Loucy (cell line): ENCODE data around the gene PIGX.
A peak's percentile ranks its signal among the peaks of the same experiment; 100 is the strongest.

Experiments used
- H2AFZ ChIP-seq: fragments of 200-600 bp; sonication (generic); 2 replicates; pipeline ENCODE4 v1.6.0; 2016; ENCODE audit warnings: antibody characterized with exemption, mild to moderate bottlenecking, low read length, moderate library complexity
- H3F3A ChIP-seq: fragments of 200-600 bp; 2 replicates; pipeline ENCODE4 v1.6.0; 2016; ENCODE audit warnings: antibody characterized with exemption, low read depth, mild to moderate bottlenecking
- H3K27me3 ChIP-seq: fragments of 200-600 bp; sonication (generic); 2 replicates; pipeline ENCODE4 v1.6.1; 2014; ENCODE audit warnings: low read length, mild to moderate bottlenecking; ENCODE audit not compliant: insufficient read depth, poor library complexity, severe bottlenecking
- H3K36me3 ChIP-seq: fragments of 200-600 bp; sonication (generic); 2 replicates; pipeline ENCODE4 v1.6.1; 2016; ENCODE audit warnings: low read length; ENCODE audit not compliant: insufficient read depth
- H3K4me1 ChIP-seq: fragments of 200-600 bp; sonication (generic); 2 replicates; pipeline ENCODE4 v1.5.1; 2014; ENCODE audit warnings: low read length, mild to moderate bottlenecking; ENCODE audit not compliant: insufficient read depth, poor library complexity, severe bottlenecking
- H3K4me2 ChIP-seq: fragments of 200-600 bp; sonication (generic); 2 replicates; pipeline ENCODE4 v1.6.0; 2014; ENCODE audit warnings: antibody characterized with exemption, low read length, low read depth, mild to moderate bottlenecking; ENCODE audit not compliant: poor library complexity, severe bottlenecking
- H3K4me3 ChIP-seq: fragments of 200-600 bp; sonication (generic); 2 replicates; pipeline ENCODE4 v1.5.1; 2014; ENCODE audit warnings: low read length, mild to moderate bottlenecking, mixed read lengths; ENCODE audit not compliant: poor library complexity, severe bottlenecking
- H3K79me2 ChIP-seq: fragments of 200-600 bp; sonication (generic); 2 replicates; pipeline ENCODE4 v1.6.1; 2014; ENCODE audit warnings: low read length; ENCODE audit not compliant: insufficient read depth
- H3K9ac ChIP-seq: fragments of 200-600 bp; sonication (generic); 2 replicates; pipeline ENCODE4 v1.6.0; 2014; ENCODE audit warnings: mild to moderate bottlenecking, low read depth, low read length, moderate library complexity; ENCODE audit not compliant: poor library complexity, severe bottlenecking
- H3K9me2 ChIP-seq: fragments of 200-600 bp; sonication (generic); replicated peaks from 2 replicates; pipeline ENCODE4 v1.6.1; 2016; ENCODE audit warnings: low read depth, low read length, mixed read lengths
- H3K9me3 ChIP-seq: fragments of 200-600 bp; sonication (generic); 2 replicates; pipeline ENCODE4 v1.6.1; 2014; ENCODE audit warnings: mild to moderate bottlenecking, antibody characterized with exemption, low read length, low read depth; ENCODE audit not compliant: insufficient read depth
- H4K20me1 ChIP-seq: fragments of 200-600 bp; sonication (generic); 2 replicates; pipeline ENCODE4 v1.6.0; 2014; ENCODE audit warnings: antibody characterized with exemption, low read length, mild to moderate bottlenecking; ENCODE audit not compliant: insufficient read depth, poor library complexity, severe bottlenecking
- EZH2phosphoT487 ChIP-seq: fragments of 200-600 bp; IDR thresholded peaks from 2 replicates; pipeline ENCODE4 v1.6.1; 2018; ENCODE audit warnings: antibody characterized with exemption, mild to moderate bottlenecking, moderate library complexity, borderline replicate concordance
- TF ChIP-seq, protein P1 (sequence below): fragments of 200-600 bp; sonication (generic); conservative IDR thresholded peaks from 2 replicates; pipeline ENCODE4 v1.5.1; 2014; ENCODE audit warnings: mild to moderate bottlenecking, antibody characterized with exemption, low read length

Gene PIGX

DNA sequence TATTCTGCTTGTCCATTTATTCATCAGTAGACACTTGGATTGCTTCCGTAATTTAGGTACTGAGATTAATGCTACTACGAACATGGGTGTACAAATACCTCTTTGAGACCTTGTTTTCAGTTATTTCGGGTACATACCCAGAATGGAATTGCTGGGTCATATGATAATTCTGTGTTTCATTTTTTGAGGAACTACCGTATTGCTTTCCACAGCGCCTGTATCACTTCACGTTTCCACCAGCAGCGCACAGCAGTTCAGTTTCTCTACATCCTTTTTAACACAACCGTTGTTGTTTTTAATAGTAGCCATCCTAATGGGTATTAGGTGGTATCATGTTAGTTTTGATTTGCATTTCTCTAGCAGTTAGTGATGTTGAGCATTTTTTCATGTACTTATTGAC is 36.9 kb downstream of the PIGX start:
- no peak overlapping the region for H2AFZ ChIP-seq
- peaks cover 99% of the 10 kb centered on the region for H3K79me2 ChIP-seq
- no peaks in the 10 kb centered on the region for H3K27me3 ChIP-seq
- no peaks in the 10 kb centered on the region for H3F3A ChIP-seq
- no peaks in the 10 kb centered on the region for H3K9me2 ChIP-seq
- no peak for TF ChIP-seq EZH2phosphoT487
- TF ChIP-seq, protein P1, sequence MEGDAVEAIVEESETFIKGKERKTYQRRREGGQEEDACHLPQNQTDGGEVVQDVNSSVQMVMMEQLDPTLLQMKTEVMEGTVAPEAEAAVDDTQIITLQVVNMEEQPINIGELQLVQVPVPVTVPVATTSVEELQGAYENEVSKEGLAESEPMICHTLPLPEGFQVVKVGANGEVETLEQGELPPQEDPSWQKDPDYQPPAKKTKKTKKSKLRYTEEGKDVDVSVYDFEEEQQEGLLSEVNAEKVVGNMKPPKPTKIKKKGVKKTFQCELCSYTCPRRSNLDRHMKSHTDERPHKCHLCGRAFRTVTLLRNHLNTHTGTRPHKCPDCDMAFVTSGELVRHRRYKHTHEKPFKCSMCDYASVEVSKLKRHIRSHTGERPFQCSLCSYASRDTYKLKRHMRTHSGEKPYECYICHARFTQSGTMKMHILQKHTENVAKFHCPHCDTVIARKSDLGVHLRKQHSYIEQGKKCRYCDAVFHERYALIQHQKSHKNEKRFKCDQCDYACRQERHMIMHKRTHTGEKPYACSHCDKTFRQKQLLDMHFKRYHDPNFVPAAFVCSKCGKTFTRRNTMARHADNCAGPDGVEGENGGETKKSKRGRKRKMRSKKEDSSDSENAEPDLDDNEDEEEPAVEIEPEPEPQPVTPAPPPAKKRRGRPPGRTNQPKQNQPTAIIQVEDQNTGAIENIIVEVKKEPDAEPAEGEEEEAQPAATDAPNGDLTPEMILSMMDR: no peak
- peaks cover 53% of the 10 kb centered on the region for H3K4me1 ChIP-seq
- H3K9ac ChIP-seq: no peak overlapping the region
- no peaks in the 10 kb centered on the region for H3K9me3 ChIP-seq
- H3K4me3 ChIP-seq: no peak overlapping the region
- peaks cover 91% of the 10 kb centered on the region for H4K20me1 ChIP-seq
- H3K36me3 ChIP-seq: no peaks in the 10 kb centered on the region
- peak overlapping the region; percentile 89 for H3K4me2 ChIP-seq

- H4K20me1 ChIP-seq: peaks cover 73% of the 10 kb centered on the region
- TF ChIP-seq, protein P1: no peak
- TF ChIP-seq EZH2phosphoT487: no peak
Measured at GRCh38 chr3:196753201-196753600, 41.0 kb downstream of the PIGX start.

GRCh38 chr3:196754091-196754981 is 42.2 kb downstream of the PIGX start:
- no peaks in the 10 kb centered on the region for H3K9me2 ChIP-seq
- peak overlapping the region; percentile 5 for H3K4me2 ChIP-seq
- H3K4me1 ChIP-seq: peaks cover 26% of the 10 kb centered on the region
- no peaks in the 10 kb centered on the region for H3K9me3 ChIP-seq
- H3K79me2 ChIP-seq: peaks cover 97% of the 10 kb centered on the region
- no peaks in the 10 kb centered on the region for H3F3A ChIP-seq
- H4K20me1 ChIP-seq: peaks cover 62% of the 10 kb centered on the region
- no peak for TF ChIP-seq EZH2phosphoT487
- H3K9ac ChIP-seq: no peak overlapping the region
- no peaks in the 10 kb centered on the region for H3K27me3 ChIP-seq
- H3K4me3 ChIP-seq: no peak overlapping the region
- H3K36me3 ChIP-seq: no peaks in the 10 kb centered on the region; the same call in 1 of the 2 replicates
- H2AFZ ChIP-seq: no peak overlapping the region

More at GRCh38 chr3:196753201-196753600, 41.0 kb downstream of the PIGX start:
- Histone ChIP-seq H3K27me3 (no peaks in the 10 kb centered on the region), H3K9ac (no peak overlapping the region), H3K4me1 (peaks cover 37% of the 10 kb centered on the region), H3K9me2 (no peaks in the 10 kb centered on the region), H3K4me2 (no peak overlapping the region), H2AFZ (no peak overlapping the region), H3F3A (no peaks in the 10 kb centered on the region), H3K36me3 (no peaks in the 10 kb centered on the region; the same call in 1 of the 2 replicates), H3K9me3 (no peaks in the 10 kb centered on the region), H3K79me2 (peaks cover 99% of the 10 kb centered on the region), H3K4me3 (no peak overlapping the region)
